Effector memory CD8-positive, alpha-beta T cell (primary cell): ENCODE measurements around the gene LRP11.
"Not testable (repeated sequence)": the region's sequence is repeated elsewhere in the genome, so short reads cannot be mapped to it uniquely, and the experiment has no call there.

Experiments used
- ATAC-seq: fragments of 150-1000 bp; cut with Tn5 transposase; replicated peaks from 2 replicates; pipeline ENCODE4 v1.10.0; 2021; ENCODE audit warnings: mild to moderate bottlenecking, moderate library complexity
- DNase-seq, 3 experiments: peaks; one replicate each; pipeline ENCODE4 v3.0.0; 2021
- H3K27ac Mint-ChIP-seq, 2 donors: one replicate each; pipeline ENCODE4 v1.8.0; 2022; ENCODE audit warnings: mild to moderate bottlenecking in 2 of 2, mixed read lengths in 2 of 2, moderate library complexity in 2 of 2
- H3K27me3 Mint-ChIP-seq, 2 donors: one replicate each; pipeline ENCODE4 v1.8.0; 2022; ENCODE audit warnings: mixed read lengths in 2 of 2
- H3K36me3 Mint-ChIP-seq: one replicate; pipeline ENCODE4 v1.8.0; 2022; ENCODE audit warnings: mild to moderate bottlenecking, moderate library complexity, mixed read lengths; ENCODE audit not compliant: insufficient read depth
- H3K4me1 Mint-ChIP-seq, 2 donors: one replicate each; pipeline ENCODE4 v1.8.0; 2022; ENCODE audit warnings: low read depth in 2 of 2, mixed read lengths in 2 of 2
- H3K4me3 Mint-ChIP-seq, 2 donors: one replicate each; pipeline ENCODE4 v1.8.0; 2022; ENCODE audit warnings: mild to moderate bottlenecking in 2 of 2, mixed read lengths in 2 of 2, moderate library complexity in 2 of 2
- H3K9me3 Mint-ChIP-seq, 2 donors: one replicate each; pipeline ENCODE4 v1.8.0; 2022; ENCODE audit warnings: mixed read lengths in 2 of 2

Gene LRP11

DNA sequence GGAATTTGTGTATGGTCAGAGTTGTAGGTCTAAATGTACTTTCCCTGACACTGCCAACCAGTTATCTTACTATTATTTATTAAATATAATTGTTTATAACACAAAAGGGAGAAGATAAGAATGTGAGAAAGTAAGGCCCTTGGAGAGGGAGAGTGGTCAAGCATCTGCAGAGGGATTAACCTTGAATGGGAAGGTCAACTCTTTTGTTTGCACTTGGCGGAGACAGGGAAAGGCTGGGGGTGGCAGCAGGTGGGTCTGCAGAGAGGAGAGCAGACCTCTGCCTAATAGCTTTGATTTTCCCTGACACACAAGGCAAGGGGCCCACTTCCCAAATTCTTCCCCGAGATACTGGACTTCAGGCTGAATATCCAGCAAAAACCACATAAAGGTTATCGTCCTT lies 4.2 kb downstream of the LRP11 start:
- no peak for ATAC-seq
- Mint-ChIP-seq H3K9me3 (no peaks in the 10 kb centered on the region), H3K27me3 (peaks cover 13 to 44% of the 10 kb centered on the region in 2 donors), H3K36me3 (no peaks in the 10 kb centered on the region), H3K27ac (no peak overlapping the region), H3K4me1 (peaks cover 2 to 7% of the 10 kb centered on the region in 2 donors), H3K4me3 (no peak overlapping the region)
- no peak for DNase-seq

DNA sequence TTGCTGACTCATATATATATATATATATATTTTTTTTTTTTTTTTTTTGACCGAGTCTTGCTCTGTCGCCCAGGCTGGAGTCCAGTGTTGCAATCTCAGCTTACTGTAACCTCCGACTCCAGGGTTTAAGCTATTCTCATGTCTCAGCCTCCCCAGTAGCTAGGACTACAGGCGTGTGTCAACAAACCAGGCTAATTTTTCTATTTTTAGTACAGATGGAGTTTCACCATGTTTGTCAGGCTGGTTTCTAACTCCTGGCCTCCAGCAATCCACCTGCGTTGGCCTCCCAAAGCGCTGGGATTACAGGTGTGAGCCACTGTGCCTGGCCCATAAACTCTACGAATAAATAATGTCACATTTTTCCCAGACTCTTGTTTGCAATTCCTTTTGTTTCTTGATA lies 4.8 kb downstream of the LRP11 start:
- no peak for DNase-seq
- Mint-ChIP-seq H3K9me3 (no peaks in the 10 kb centered on the region), H3K4me1 (peaks cover 2 to 7% of the 10 kb centered on the region in 2 donors), H3K4me3 (no peak overlapping the region), H3K36me3 (no peaks in the 10 kb centered on the region), H3K27me3 (peaks cover 13 to 50% of the 10 kb centered on the region in 2 donors), H3K27ac (no peak overlapping the region)
- no peak for ATAC-seq

DNA sequence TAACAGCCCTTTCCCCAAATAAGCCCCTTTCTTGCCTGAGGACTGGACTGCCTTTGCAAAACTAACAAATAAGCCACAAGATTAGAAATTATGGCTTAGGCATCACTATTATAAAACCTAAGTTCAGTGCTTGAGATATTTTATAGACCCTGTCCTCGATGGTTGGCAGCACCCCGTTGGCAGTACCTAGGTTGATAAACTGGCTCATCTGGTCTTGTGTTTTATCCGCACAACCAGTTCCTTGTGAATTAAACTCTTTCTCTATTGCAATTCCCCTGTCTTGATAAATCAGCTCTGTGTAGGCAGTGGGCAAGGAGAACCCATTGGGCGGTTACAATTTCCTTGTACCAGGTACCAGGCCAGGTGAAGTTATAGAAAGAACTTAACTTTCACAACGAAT lies 6.6 kb downstream of the LRP11 start:
- DNase-seq: no peak
- Mint-ChIP-seq H3K27me3 (peaks cover 13 to 50% of the 10 kb centered on the region in 2 donors), H3K4me1 (peaks cover 0 to 3% of the 10 kb centered on the region in 2 donors)

DNA sequence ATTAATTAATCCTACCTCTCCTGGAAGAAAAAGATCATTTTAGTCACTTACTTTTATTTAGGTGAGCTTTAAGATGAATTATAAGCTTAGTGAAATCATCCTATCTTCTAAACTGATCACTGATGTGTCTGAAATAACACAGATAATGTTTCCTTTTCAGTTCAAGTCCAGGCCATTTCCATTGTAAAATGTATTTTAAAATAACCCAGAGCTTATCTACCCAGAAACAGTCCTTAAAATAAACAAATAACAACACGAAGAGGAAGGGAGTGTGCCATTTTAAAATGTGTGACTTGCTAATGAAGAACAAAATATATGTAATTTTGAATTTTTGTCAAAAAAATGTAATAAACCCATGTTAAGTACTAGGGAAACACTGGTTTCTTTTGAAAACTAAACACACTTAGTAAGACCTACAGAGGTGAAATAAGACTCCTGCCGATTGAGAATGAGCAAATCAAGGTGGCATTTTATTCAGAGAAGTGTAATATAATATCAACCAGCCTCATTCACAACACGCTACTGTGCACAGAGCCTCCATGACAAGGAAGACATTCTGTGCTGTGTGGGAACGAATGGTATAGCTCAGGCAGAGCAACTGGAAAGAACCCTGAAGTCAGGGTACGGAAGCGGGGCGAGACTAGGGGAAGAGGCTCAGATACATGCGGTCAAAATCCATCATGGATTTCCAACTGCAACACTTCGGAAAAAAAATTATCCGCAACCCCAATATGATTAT lies 7.7 kb downstream of the LRP11 start:
- Mint-ChIP-seq H3K36me3 (no peaks in the 10 kb centered on the region), H3K4me3 (no peak overlapping the region), H3K9me3 (no peaks in the 10 kb centered on the region), H3K27me3 (peaks cover 13 to 47% of the 10 kb centered on the region in 2 donors), H3K4me1 (no peaks in the 10 kb centered on the region), H3K27ac (no peak overlapping the region)
- no peak for DNase-seq
- no peak for ATAC-seq

More for the DNA sequence above, 6.6 kb downstream of the LRP11 start:
- Mint-ChIP-seq H3K36me3 (no peaks in the 10 kb centered on the region), H3K27ac (no peak overlapping the region), H3K4me3 (no peak overlapping the region), H3K9me3 (no peaks in the 10 kb centered on the region)
- ATAC-seq: no peak

DNA sequence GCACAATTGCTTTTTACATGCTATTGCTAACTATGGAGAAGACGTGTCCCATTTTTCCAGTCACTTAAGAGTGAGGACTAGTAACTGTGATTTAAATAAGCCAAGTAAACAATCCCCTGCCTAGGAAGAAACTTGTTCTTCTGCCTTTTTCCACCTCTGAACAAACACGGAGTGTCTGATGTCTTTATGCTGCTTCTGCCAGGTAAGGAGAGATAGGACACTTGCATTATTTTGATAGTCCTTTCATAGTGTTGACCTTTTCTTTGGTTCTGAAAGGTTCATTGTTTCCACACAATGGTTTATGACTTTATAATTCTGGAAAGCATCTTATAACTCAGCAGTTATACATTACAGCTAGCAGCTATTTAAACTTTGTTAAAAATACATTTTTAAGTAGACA lies 8.4 kb downstream of the LRP11 start:
- H3K27me3 Mint-ChIP-seq: peaks cover 10 to 47% of the 10 kb centered on the region in 2 donors
- H3K36me3 Mint-ChIP-seq: no peaks in the 10 kb centered on the region

DNA sequence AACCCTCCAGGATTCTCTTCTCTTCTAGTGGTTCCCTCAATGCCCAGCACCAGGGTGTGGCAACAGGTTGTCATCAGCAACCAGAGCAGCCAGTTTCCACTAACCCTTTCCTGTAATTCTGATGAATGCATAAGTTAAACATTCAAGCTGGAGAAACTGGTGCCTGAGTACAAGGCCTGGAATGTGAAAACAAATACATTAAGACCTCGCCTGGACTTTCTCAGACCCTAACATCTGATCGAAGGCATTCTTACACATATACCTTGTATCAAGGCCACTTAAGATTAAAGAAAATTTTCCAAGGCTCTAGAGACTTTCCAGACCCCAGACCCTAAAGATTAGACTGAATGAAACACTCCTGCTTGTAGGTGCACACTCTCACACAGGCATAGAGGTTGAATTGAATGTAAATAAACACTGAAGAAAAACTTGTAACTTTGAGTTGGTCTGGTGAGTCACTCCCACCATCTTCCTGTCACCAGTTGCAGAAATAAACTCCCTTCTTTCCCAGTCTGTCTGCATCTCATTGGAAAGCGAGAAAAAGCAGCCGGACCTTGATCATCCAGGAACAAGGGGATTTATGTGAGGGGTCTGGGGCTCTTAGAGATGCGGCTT lies 9.0 kb downstream of the LRP11 start:
- DNase-seq: no peak

More for the DNA sequence above, 8.4 kb downstream of the LRP11 start:
- DNase-seq (no peak), ATAC-seq (no peak)
- Mint-ChIP-seq H3K27ac (no peak overlapping the region), H3K4me1 (no peaks in the 10 kb centered on the region), H3K9me3 (no peaks in the 10 kb centered on the region), H3K4me3 (no peak overlapping the region)

DNA sequence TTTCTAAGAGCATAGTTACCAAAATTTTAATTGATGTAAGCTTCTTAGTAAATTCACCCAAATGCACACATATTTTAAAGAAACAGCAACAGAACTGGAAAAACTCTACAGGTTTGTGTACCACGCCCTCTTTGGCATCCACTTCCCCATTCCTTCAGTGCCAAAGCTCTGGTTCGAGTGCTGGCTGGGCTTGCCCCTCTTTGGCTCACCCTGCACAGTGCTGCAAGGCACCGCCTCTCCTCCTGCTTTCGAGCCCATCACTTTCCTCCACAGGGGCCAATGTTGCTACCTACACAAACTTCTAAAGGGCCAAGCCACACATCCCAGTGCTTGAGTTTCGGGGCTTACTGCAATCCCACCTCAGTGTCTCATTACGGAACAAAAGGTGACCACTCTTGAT lies 9.6 kb downstream of the LRP11 start:
- Mint-ChIP-seq H3K4me1 (no peaks in the 10 kb centered on the region), H3K27ac (no peak overlapping the region), H3K36me3 (no peaks in the 10 kb centered on the region), H3K27me3 (peaks cover 5 to 43% of the 10 kb centered on the region in 2 donors), H3K9me3 (no peaks in the 10 kb centered on the region), H3K4me3 (no peak overlapping the region)
- ATAC-seq: no peak
- no peak for DNase-seq

More for the DNA sequence above, 9.0 kb downstream of the LRP11 start:
- Mint-ChIP-seq H3K4me1 (no peaks in the 10 kb centered on the region), H3K27me3 (peaks cover 5 to 43% of the 10 kb centered on the region in 2 donors), H3K36me3 (no peaks in the 10 kb centered on the region), H3K27ac (no peak overlapping the region), H3K4me3 (no peak overlapping the region), H3K9me3 (no peaks in the 10 kb centered on the region)
- ATAC-seq: no peak

DNA sequence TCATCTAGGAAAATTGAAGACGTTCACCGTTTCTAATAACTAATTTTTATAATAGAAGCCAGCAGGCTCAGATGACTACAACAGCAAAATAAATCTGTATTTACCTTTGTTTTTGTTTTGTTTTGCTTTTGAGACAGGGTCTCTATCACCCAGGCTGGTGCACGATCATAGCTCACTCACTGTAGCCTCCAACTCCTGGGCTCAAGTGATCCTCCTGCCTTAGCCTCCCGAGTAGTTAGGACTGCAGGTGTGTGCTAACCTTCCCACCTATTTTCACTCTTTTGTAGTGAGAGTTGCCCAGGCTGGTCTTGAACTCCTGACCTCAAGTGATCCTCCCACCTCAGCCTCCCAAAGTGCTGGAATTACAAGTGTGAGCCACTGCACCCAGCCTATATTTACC lies 10.1 kb downstream of the LRP11 start:
- H3K4me1 Mint-ChIP-seq, DNase-seq, H3K4me3 Mint-ChIP-seq, H3K27ac Mint-ChIP-seq, ATAC-seq, H3K36me3 Mint-ChIP-seq, H3K9me3 Mint-ChIP-seq: not testable (repeated sequence)
- H3K27me3 Mint-ChIP-seq: peaks cover 5 to 41% of the 10 kb centered on the region in 2 donors

DNA sequence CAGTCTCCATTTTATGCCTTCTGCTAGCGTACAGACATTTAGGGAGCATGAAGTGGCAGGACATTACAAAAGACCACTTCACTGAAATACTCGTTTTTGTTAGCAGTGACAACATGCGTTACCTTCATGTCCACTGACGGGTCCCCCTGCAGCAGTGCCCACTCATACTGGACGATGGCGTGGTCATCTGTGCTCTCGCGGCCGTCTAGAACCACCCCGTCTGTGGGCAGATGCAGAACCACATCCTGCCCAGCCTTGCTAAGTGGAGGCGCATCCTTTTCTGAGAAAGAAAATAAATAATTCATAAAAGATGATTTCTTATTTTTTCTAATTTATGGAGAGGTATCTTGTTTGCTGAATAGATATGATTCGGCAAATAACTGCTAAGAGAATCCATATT lies 11.3 kb downstream of the LRP11 start:
- Mint-ChIP-seq H3K4me3 (no peak overlapping the region), H3K27ac (no peak overlapping the region), H3K27me3 (peaks cover 0 to 34% of the 10 kb centered on the region in 2 donors), H3K9me3 (no peaks in the 10 kb centered on the region), H3K36me3 (no peaks in the 10 kb centered on the region), H3K4me1 (no peaks in the 10 kb centered on the region)
- no peak for ATAC-seq
- DNase-seq: no peak

DNA sequence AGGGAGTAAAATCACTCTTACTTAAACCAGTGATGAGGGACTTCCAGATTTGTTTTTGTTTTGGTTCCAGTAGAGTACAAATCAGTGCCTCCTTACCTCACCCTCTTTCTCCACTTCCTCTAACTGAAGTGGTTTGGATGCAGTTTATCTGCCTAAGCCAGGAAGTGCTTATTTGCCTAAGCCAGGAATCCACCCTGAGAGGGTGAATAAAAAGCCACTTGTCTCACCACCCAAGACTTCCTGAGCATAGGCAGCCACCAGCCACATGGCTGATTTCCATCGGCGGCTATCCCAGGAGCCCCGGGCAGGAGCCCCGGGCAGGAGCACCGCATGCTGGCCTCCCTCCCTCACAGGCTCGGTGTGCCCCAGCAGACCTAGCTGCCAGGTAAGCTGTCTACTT lies 12.0 kb downstream of the LRP11 start:
- ATAC-seq (peak; percentile 29), DNase-seq (no peak)
- H3K27me3 Mint-ChIP-seq: peaks cover 0 to 32% of the 10 kb centered on the region in 2 donors
- no peak overlapping the region for H3K27ac Mint-ChIP-seq
- H3K36me3 Mint-ChIP-seq: no peaks in the 10 kb centered on the region
- no peaks in the 10 kb centered on the region for H3K9me3 Mint-ChIP-seq
- no peak overlapping the region for H3K4me3 Mint-ChIP-seq
- no peaks in the 10 kb centered on the region for H3K4me1 Mint-ChIP-seq

DNA sequence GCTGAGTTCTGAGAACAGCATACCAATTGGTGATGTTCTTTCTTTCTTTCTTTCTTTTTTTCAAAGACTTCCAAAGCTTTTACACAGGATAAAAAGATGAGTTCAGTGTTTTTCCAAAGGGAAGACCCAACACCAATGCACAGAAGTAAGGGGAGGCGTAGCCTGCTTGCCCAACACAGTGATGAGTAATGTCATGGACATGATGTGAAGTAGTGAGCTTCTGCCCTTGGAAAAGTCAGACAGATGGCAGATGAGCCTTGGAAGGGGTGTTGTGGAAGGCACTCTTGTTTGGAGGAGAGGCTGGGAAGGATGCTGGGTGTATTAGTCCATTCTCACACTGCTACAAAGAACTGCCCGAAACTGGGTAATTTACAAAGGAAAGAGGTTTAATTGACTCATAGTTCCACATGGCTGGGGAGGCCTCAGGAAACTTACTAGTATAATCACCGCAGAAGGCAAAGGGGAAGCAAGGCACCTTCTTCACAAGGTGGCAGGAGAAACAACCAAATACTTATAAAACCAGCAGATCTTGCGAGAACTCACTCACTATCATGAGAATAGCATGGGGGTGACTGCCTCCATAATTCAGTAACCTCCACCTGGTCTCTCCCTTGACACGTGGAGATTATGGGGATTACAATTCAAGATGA lies 12.6 kb downstream of the LRP11 start:
- H3K27ac Mint-ChIP-seq: no peak overlapping the region
- no peaks in the 10 kb centered on the region for H3K36me3 Mint-ChIP-seq
- no peak for ATAC-seq
- no peak for DNase-seq
- H3K4me1 Mint-ChIP-seq: no peaks in the 10 kb centered on the region
- peaks cover 0 to 32% of the 10 kb centered on the region in 2 donors for H3K27me3 Mint-ChIP-seq
- no peaks in the 10 kb centered on the region for H3K9me3 Mint-ChIP-seq
- no peak overlapping the region for H3K4me3 Mint-ChIP-seq

DNA sequence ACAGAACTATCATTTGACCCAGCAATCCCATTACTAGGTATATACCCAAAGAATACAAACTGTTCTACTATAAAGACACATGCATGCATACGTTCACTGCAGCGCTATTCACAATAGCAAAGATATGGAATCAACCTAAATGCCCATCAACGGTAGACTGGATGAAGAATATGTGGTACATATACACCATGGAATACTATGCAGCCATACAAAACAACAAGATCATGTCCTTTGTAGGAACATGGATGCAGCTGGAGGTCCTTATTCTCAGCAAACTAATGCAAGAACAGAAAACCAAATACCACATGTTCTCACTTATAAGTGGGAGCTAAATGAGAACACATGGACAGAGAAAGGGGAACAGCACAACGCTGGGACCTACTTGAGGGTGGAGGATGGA lies 15.8 kb downstream of the LRP11 start:
- not testable (repeated sequence) for H3K4me3 Mint-ChIP-seq, H3K27ac Mint-ChIP-seq, DNase-seq, ATAC-seq, H3K9me3 Mint-ChIP-seq, H3K36me3 Mint-ChIP-seq, H3K4me1 Mint-ChIP-seq
- peaks cover 0 to 43% of the 10 kb centered on the region in 2 donors for H3K27me3 Mint-ChIP-seq

DNA sequence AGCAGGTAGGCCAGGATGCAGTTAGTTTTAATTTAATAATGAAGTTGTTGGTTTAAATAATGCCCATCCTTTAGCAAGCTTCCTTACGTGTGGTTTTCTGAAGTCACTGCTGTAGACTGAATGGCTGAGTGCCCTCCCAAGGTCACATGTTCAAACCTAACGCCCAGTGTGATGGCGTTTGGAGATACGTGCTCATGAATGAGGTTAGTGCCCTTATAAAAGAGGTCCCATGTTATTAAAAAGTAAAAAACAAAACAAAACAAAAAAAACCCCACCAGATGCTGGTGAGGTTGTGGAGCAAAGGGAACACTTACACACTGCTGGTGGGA lies 16.3 kb downstream of the LRP11 start:
- no peak for ATAC-seq
- no peaks in the 10 kb centered on the region for H3K4me1 Mint-ChIP-seq
- H3K27me3 Mint-ChIP-seq: peaks cover 0 to 48% of the 10 kb centered on the region in 2 donors
- no peaks in the 10 kb centered on the region for H3K36me3 Mint-ChIP-seq
- H3K27ac Mint-ChIP-seq: no peak overlapping the region
- H3K9me3 Mint-ChIP-seq: no peaks in the 10 kb centered on the region
- no peak overlapping the region for H3K4me3 Mint-ChIP-seq
- DNase-seq: no peak

DNA sequence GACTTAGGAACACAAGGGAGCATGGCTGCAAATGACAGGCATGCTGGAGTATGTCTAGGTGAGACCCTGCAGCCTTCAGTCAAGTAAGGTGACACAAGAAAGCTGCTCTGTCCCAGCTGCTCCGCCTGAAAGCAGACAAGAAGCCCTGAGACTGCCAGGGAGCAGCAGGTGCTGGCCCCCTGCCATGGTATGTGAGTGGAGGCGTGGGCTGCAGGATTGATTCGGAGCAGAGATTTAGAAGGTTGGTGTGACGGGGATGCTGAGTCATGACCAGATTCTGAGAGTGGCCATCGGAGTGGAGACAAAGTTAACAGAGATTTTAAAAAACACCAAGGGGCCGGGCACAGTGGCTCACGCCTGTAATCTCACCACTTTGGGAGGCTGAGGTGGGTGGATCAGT lies 17.8 kb downstream of the LRP11 start:
- DNase-seq (no peak), ATAC-seq (no peak)
- Mint-ChIP-seq H3K9me3 (no peaks in the 10 kb centered on the region), H3K27ac (no peak overlapping the region), H3K36me3 (no peaks in the 10 kb centered on the region), H3K4me3 (no peak overlapping the region), H3K4me1 (no peaks in the 10 kb centered on the region), H3K27me3 (peaks cover 0 to 49% of the 10 kb centered on the region in 2 donors)
